ENCODE data around the gene TMEM186.
"Not testable (repeated sequence)": the region's sequence is repeated elsewhere in the genome, so short reads cannot be mapped to it uniquely, and the experiment has no call there.

Gene TMEM186

GRCh38 chr16:8751481-8752311 lies 45.7 kb downstream of the TMEM186 start:
- DNase-seq (ENCODE audit: insufficient read length, low spot score), result peak; percentile 52
- no peak for FAIRE-seq
- TF ChIP-seq POLR2A (IDR thresholded peaks at IDR 0.05; ENCODE audit: low read depth, low read length), result no peak

- FAIRE-seq; DNase-seq (ENCODE audit: insufficient read length, low spot score): not testable (repeated sequence)
Observed at GRCh38 chr16:8748944-8749343, 48.5 kb downstream of the TMEM186 start.

Measured in H54 (cell line).